HG02970 (cell line): ENCODE results near the gene EPHB6.
A peak's percentile ranks its signal among the peaks of the same experiment; 100 is the strongest.

ENCODE experiments used
- ATAC-seq: cut with Tn5 transposase; IDR thresholded peaks from one replicate; pipeline ENCODE4 v1.9.1; 2021; ENCODE audit warnings: mild to moderate bottlenecking, moderate library complexity, moderate number of reproducible peaks; ENCODE audit not compliant: unreplicated experiment, low FRiP score

EPHB6 gene

DNA sequence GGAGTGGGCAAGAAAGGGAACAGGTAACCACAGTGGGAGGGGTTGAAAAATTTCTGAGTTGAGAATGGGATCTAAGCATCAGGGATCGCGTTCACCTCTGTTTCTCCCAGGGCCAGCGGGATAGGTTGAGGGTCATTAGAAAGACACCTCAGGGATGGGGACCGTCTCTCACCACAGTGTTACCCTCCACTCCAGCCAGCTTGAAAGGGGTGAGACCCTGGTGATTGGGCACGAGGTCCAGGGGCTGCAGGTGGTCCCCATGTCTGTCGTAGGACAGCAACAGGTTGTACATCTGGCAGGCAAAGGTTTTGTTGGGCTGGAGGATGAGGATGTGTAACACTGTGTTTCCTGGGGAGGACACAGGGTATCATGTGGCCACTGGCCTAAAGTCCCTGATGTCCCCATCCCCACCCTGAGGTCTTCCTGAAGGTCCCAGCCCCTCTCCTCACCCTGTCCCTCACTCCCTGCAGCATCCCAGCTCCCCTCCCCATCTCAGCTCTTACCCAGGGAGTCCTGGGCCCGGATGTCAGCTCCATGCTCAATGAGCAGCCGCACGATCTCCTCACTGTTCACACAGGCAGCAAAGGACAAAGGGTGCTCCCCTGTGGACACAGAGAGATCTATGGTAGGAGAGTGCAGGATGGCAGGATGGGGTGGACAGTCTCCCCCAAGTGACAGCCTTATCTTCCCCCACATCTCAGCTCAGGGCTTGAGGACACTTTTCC lies 21.5 kb downstream of the EPHB6 start:
- no peak for ATAC-seq

DNA sequence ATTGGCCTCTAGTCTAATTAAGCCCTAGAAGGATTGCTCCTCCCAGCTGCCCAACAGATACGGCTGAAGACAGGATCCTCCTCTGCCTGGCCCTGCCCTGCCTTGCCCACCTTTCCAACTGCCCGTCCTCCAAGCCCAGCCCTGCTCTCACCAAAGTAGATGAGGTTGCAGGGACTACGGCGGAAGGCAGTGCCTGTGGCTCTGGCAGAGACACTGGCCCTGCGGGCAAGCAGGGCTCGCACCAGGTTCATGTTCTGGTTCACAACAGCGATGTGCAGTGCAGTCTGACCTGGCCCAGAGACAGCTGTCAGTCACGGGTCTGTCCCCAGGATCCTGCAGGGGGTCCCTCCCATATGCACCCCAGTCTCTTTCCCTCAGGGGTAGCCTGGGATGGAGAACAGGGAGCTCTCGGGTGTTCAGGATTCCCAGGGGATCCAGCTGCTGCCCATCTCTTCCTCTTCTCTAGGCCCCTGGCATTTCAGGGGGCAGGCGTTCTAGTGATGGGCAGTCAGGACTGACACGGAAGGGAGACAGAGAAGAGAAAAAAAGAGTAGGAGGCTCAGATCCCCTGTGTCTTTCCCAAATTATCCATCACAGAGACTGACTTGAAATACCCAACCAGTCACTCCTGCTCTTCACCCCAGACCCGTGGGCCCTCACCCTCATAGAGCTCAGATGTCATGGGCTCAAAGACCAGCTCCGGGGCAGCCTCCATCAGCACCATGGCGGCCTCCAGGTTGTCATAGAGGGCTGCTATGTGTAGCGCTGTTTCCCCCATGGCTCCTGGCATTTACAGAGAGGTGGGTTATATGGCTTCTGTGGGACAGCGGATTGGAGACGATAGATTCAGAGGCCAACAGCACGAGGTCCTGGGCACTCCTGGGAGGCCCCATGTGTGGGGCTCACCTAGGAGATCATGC lies 22.4 kb downstream of the EPHB6 start:
- no peak for ATAC-seq

GRCh38 chr7:142878315-142878714 lies 23.4 kb downstream of the EPHB6 start:
- ATAC-seq: no peak

DNA sequence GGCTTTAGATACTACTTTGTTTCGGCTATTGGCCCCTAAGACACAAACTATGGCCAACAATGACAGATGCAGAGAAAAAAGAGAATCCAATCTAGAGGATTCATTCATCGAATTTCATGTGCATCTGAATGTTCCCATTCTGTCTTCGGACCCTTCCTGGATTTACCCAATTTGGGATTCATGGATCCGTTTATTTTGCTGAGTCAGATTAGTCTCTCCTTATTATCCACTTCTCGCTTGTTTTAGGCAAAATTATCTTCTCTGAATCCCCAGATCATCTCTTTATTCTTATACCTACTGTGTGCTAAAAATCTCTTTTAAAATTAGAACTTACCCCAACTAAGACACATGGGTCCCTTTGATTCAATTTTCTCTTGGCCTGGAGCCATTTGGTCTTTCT lies 24.2 kb downstream of the EPHB6 start:
- no peak for ATAC-seq

DNA sequence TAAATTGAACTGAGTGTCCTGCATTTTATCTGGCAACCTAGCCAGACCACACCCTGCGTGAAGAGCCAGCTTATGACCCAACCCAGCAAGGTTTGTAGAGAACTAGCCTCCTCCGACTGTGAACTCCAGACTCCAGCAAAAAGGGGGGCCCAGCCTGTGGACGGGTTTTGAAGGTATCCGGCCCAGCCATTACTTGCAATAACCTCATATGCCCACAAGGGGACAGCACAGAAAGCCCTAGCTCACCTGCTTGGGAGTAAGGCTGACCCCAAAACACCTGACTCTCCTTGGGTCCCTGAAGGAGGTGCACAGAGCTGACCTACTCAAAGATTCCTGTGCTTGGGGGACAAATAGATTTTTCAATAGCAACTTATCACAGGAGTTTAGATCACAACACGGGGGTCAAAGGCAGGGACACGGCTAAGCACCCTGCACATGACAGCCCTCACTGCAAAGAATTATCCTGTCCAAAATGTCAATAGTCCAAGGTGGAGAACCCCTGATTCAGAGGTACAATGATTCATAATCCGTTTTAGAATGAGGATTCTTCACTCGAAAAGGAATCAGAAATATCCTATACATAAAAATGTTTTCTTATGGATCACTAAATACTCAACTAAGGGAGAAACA lies 26.1 kb downstream of the EPHB6 start:
- ATAC-seq: peak; percentile 49

DNA sequence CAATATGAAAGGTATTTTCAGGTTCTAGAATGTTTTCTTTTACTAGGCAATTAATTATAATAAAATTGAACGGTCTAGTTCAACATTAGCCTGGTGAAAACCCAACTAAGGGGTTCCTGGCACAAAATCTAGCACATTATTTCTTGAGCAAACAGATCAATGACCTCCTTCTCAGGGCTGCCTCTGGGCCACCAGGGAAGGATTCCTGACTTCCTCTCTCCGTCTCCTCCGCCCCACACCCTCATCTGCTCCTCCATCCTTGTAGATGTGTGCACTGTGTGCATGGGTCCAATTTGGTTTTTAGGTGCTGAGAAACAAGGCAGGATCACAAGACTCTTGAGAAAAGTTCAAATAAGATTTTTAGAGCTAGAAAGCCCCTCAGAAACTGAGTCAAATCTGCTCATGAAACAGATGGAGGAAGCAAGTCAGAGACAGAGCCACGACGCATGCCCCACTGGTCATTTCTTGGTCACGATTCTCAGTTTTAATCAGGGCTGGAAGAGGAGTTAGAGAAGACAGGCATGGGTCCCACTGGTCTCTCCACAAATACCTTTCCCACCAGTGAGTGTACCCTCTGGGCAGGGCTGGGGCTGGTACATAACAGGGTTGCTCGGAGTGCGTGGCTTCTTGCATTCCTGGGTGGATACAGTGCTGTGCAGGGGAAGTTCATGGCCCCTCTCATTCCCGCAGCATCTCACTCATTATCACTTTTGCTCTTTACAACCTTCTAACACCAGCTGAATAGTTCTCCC lies 26.9 kb downstream of the EPHB6 start:
- no peak for ATAC-seq

- no peak for ATAC-seq
Measured at GRCh38 chr7:142882338-142882678, 27.4 kb downstream of the EPHB6 start.

- no peak for ATAC-seq
Measured at GRCh38 chr7:142883145-142883544, 28.3 kb downstream of the EPHB6 start.

- no peak for ATAC-seq
Measured at GRCh38 chr7:142883571-142884285, 28.9 kb downstream of the EPHB6 start.

- ATAC-seq: no peak
Measured at GRCh38 chr7:142884286-142884640, 29.4 kb downstream of the EPHB6 start.

DNA sequence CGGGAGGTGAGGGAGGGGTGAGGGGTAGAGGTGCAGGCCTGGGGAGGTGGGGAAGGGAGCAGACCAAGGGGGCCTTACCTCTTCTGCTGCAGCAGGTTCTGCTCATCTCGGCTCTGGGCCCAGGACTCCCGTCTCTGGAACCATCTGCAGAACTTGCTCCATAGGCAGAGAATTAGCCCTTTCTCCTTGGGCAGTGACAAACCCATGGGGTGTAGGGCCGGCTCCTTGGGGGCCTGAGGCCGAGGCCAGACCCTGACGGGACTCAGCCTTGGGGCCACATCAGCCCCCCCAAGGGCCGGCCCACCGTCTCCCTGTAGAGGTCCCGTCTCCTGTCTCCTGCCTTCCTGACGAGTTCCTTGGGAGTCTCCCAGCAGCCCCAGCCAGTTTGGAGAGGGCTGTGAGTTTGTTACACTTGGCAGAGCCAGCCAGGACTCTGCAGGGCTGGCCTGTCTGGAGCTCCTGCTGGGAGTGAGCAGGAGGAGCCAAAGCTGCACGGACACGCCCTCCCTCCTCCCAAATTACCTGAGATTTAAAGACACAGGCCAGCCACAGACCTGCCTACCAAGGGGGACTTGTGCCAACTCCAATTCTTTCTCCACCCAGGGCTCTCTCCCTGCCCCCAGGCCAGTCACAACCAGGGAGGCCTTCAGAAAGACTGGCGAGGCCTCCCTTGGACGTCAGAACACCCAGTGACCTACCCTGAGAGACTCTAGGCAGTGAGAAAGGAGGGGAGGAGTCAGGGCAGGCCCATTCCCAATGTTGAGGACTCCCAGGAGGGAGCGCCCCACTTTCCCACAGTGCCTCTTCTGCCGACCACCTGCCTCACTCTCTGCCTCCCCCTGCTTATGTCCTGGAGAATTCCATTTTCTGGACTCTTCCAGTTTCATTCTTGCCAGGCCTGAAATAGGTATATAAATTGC lies 30.7 kb downstream of the EPHB6 start, which contains the start of gene TRPV6:
Gene TRPV6 (minus strand): TSS at position 435 of the 920 bp plus-strand sequence.
- ATAC-seq: no peak

DNA sequence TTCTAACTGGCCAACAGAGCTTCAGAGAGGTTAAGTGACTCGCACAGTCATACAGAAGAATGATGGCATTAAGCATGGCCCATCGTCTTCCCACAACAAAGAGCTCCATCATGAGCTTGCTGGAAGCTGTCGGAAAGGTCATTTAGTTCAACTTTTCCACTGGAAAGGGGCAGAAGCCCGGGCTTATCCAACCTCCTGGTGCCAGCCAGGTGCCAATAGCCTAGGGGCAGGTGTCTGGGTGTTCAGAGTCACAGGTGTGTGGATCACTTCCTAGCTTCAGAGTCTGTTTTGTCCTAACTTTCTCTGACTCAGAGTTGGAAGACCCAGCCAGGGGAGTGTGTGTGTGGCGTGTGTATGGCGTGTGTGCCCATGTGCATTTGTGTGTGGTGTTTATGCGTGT lies 32.0 kb downstream of the EPHB6 start:
- ATAC-seq: no peak

DNA sequence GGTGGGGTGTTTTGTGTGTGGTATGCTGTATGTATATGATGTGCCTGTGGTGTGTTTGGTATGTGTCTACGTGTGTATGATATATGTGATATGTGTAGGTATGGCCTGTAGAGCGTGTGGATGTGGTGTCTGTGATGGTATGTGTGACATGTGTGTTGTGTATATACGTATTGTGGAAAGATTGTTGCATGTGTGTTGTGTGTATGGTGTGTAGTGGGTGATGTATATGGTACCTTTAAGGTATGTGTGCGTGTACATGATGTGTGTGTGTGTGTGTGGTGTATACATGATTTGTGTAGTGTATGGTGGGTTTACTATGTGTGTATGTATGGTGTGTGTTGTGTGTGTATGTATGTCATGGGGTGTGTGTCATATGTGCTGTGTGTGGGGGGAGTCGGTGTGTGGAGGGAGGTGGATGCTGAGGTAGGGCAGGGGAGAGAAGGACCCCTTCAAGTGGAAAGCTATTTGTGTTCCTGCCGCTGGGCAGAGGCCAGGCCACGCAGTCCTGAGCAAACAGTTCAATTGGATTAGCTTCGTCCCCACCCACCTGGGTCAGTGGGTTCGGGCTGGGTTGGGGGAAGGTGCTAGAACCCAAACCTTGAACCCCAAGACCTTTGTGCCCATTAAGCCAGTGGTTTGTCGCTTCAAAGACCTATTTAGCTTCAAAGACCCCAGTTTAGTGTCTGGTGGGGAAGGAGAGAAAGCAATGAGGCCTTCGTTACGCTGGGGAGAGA lies 32.6 kb downstream of the EPHB6 start:
- no peak for ATAC-seq

- ATAC-seq: no peak
Measured at GRCh38 chr7:142889816-142890215, 34.9 kb downstream of the EPHB6 start.

DNA sequence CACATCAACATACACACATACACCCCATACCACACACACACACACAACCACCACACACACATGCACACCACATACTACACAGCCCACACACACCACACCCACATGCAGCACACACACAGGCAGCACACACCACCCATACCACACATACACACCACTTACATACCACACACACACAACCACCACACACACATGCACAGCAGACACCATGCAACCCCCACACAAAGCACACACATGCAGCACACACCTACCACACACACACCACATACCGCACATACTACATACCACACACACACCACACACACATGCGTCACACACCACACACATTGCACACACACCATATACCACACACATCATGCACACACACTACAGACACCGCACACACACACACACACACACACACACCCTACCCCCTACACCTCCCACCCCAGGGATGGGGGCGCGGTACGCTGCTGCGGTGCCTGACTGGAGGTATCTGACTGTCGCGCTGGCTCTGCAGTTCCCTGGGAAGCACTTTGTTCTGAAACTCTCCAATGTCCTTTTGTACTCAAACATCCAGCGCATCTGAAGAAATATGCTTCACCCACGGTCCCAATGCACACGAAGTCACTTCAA lies 36.1 kb downstream of the EPHB6 start:
- no peak for ATAC-seq

- ATAC-seq: no peak
Measured at GRCh38 chr7:142891490-142892082, 36.7 kb downstream of the EPHB6 start.

- ATAC-seq: no peak
Measured at GRCh38 chr7:142892951-142893350, 38.1 kb downstream of the EPHB6 start.
